A549 (cell line): ENCODE data around the gene SLC24A3.

Experiments used
- CBX2 ChIP-seq: fragments of 200-600 bp; sonication (generic); IDR thresholded peaks from 2 replicates; pipeline ENCODE4 v1.6.1; 2016; ENCODE audit warnings: low read depth, mild to moderate bottlenecking, borderline replicate concordance
- EP300 ChIP-seq, 2 experiments: fragments of >200 bp; sonication (Bioruptor Twin); formaldehyde crosslinking; IDR thresholded peaks; 2 replicates in 1 of 2; 3 replicates in 1 of 2; pipeline ENCODE4 v1.6.1; 2016 to 2017
- MYC ChIP-seq: IDR thresholded peaks from 2 replicates; pipeline ENCODE4 v1.6.1; 2012; ENCODE audit warnings: mild to moderate bottlenecking, inconsistent platforms, low read length, improper control_type of control experiment, borderline replicate concordance
- POLR2A ChIP-seq: IDR thresholded peaks from 2 replicates; pipeline ENCODE4 v1.6.1; 2012; ENCODE audit warnings: mild to moderate bottlenecking, low read length
- RCOR1 ChIP-seq: fragments of 150-350 bp; IDR thresholded peaks from 2 replicates; pipeline ENCODE4 v1.6.1; 2014; ENCODE audit warnings: antibody characterized with exemption, low read length, low read depth
- TF ChIP-seq, protein P1 (sequence below): fragments of 450-650 bp; IDR thresholded peaks from 2 replicates; pipeline ENCODE4 v1.6.1; 2014; ENCODE audit warnings: antibody characterized with exemption
- TF ChIP-seq, protein P2 (sequence below): fragments of >200 bp; sonication (Bioruptor Twin); formaldehyde crosslinking; IDR thresholded peaks from 3 replicates; pipeline ENCODE4 v1.5.1; 2016
- TF ChIP-seq, protein P3 (sequence below): IDR thresholded peaks from 2 replicates; pipeline ENCODE4 v1.6.1; 2012
- TF ChIP-seq, protein P4 (sequence below): IDR thresholded peaks from 2 replicates; pipeline ENCODE4 v1.6.1; 2012

DNA sequence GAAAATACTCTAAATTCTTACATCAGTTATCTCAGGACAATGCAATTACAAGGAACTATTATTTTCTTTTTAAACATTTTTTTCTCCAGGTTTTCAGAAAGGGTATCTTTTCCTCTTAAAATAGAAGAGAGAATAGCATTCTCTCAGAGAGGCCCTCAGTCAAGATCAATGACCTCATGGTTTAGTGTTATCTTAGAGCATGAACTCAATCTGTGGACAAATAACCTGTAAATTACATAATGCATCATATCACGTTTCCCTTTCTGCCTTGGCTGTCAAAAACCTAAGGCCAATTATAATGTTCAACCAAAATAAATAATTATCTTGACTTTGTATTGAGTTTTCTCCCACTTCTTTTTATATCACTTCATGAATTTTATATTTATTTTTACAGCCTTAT is 202.2 kb downstream of the SLC24A3 start:
- no peak for TF ChIP-seq EP300 (IDR thresholded peaks at IDR 0.05)
- TF ChIP-seq, protein P1, sequence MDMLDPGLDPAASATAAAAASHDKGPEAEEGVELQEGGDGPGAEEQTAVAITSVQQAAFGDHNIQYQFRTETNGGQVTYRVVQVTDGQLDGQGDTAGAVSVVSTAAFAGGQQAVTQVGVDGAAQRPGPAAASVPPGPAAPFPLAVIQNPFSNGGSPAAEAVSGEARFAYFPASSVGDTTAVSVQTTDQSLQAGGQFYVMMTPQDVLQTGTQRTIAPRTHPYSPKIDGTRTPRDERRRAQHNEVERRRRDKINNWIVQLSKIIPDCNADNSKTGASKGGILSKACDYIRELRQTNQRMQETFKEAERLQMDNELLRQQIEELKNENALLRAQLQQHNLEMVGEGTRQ, result no peak
- TF ChIP-seq, protein P2, sequence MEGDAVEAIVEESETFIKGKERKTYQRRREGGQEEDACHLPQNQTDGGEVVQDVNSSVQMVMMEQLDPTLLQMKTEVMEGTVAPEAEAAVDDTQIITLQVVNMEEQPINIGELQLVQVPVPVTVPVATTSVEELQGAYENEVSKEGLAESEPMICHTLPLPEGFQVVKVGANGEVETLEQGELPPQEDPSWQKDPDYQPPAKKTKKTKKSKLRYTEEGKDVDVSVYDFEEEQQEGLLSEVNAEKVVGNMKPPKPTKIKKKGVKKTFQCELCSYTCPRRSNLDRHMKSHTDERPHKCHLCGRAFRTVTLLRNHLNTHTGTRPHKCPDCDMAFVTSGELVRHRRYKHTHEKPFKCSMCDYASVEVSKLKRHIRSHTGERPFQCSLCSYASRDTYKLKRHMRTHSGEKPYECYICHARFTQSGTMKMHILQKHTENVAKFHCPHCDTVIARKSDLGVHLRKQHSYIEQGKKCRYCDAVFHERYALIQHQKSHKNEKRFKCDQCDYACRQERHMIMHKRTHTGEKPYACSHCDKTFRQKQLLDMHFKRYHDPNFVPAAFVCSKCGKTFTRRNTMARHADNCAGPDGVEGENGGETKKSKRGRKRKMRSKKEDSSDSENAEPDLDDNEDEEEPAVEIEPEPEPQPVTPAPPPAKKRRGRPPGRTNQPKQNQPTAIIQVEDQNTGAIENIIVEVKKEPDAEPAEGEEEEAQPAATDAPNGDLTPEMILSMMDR, result no peak
- TF ChIP-seq, protein P3, sequence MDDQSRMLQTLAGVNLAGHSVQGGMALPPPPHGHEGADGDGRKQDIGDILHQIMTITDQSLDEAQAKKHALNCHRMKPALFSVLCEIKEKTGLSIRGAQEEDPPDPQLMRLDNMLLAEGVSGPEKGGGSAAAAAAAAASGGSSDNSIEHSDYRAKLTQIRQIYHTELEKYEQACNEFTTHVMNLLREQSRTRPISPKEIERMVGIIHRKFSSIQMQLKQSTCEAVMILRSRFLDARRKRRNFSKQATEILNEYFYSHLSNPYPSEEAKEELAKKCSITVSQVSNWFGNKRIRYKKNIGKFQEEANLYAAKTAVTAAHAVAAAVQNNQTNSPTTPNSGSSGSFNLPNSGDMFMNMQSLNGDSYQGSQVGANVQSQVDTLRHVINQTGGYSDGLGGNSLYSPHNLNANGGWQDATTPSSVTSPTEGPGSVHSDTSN, result no peak
- TF ChIP-seq, protein P4, sequence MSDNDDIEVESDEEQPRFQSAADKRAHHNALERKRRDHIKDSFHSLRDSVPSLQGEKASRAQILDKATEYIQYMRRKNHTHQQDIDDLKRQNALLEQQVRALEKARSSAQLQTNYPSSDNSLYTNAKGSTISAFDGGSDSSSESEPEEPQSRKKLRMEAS, result no peak
- no peak for TF ChIP-seq RCOR1
- TF ChIP-seq CBX2, result no peak
- no peak for TF ChIP-seq MYC
- no peak for TF ChIP-seq POLR2A
